ENCODE results near the gene TRIM2.
A peak's percentile ranks its signal among the peaks of the same experiment; 100 is the strongest.
"Not testable (repeated sequence)": the region's sequence is repeated elsewhere in the genome, so short reads cannot be mapped to it uniquely, and the experiment has no call there.

TRIM2 gene

DNA sequence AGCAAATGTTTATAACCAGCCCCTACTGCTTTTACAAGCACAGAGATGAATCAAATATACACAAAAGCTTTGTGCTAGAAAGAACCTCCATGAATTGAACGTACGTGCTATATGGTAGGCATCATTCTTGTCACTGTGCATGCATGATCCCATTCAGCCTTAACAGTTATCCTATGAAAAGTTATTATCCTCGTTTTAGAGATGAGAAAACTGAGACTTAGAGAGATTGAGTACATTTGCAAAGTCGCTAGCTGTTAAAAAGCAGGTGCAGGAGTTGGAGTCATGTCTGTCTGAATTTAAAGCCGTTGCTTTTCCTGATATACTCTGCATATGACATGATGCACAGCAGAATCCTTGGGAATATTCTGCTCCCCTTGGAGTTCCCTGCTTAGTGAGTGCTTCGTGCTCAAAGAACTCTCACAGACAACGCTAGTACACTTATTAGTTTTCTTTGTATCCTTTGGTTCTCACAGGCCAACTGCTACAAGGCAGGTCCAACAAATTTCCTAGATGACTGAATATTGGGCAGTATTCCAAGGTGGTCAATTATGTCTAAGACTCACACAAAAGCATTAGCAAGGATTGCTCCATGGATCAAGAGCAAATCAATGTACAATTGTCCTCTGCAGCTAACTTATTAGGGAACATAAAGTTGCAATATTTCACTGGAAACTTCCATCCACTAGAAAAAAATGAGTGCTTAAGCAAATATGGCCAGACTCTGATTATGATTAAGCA lies 42.8 kb upstream of the TRIM2 start:
- no peak for DNase-seq (ENCODE audit: insufficient read length, low spot score)
- FAIRE-seq, result peak; percentile 32
- TF ChIP-seq, protein P1, sequence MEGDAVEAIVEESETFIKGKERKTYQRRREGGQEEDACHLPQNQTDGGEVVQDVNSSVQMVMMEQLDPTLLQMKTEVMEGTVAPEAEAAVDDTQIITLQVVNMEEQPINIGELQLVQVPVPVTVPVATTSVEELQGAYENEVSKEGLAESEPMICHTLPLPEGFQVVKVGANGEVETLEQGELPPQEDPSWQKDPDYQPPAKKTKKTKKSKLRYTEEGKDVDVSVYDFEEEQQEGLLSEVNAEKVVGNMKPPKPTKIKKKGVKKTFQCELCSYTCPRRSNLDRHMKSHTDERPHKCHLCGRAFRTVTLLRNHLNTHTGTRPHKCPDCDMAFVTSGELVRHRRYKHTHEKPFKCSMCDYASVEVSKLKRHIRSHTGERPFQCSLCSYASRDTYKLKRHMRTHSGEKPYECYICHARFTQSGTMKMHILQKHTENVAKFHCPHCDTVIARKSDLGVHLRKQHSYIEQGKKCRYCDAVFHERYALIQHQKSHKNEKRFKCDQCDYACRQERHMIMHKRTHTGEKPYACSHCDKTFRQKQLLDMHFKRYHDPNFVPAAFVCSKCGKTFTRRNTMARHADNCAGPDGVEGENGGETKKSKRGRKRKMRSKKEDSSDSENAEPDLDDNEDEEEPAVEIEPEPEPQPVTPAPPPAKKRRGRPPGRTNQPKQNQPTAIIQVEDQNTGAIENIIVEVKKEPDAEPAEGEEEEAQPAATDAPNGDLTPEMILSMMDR (IDR thresholded peaks at IDR 0.05; ENCODE audit: insufficient read depth, missing control alignments), result no peak

DNA sequence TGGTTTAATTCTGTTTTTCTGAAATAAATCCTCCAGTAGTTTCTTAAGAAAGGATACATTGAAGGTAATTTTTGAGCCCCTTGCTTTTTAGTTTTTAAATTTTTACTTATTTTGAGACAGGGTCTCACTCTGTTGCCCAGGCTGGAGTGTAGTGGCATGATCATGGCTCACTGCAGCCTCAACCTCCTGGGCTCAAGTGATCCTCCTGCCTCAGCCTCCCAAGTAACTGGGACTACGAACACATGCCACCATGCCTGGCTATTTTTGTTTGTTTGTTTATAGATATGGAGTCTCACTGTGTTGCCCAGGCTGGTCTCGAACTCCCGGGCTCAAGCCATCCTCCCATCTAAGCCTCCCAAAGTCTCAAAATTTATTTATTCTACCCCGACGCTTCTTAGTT lies 39.0 kb upstream of the TRIM2 start:
- not testable (repeated sequence) for FAIRE-seq; DNase-seq (ENCODE audit: insufficient read length, low spot score)

DNA sequence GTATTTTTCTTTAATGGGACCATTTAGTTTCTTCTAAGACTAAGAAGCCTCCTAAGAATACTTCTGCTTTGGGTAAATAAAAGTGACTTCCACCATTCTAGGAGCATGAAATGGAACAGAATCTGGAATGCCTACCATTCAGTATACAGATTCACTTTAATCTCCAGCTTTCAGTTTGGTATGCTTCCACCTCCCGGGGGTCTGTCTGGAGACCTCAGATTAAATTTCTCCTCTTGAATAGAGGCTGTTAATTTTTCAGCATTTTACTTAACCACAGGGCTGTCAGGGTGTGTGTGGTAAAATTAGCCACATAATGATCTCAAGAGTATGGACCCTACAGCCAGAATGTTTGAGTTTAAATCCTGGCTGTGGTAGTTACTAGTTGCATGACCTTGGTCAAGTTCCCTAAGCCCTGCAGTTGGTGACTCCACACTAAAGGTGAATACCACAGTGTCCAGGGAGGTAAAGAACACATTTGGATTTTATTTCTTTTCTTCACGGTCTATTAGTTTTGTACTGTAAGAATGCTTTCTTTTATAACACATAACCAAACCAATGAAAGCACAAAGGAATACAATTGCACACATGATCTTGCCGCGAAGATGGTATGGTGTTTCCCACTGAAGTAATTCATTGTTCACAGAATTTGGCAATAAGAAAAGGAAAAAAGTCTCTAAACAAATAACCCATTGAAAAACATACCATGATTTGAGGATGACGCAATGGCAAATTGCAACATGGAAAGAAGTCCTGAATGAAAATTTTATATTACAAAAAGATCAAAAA lies 37.3 kb upstream of the TRIM2 start:
- TF ChIP-seq, protein P1 (IDR thresholded peaks at IDR 0.05; ENCODE audit: insufficient read depth, missing control alignments), result no peak
- FAIRE-seq (no peak), DNase-seq (ENCODE audit: insufficient read length, low spot score) (no peak)

DNA sequence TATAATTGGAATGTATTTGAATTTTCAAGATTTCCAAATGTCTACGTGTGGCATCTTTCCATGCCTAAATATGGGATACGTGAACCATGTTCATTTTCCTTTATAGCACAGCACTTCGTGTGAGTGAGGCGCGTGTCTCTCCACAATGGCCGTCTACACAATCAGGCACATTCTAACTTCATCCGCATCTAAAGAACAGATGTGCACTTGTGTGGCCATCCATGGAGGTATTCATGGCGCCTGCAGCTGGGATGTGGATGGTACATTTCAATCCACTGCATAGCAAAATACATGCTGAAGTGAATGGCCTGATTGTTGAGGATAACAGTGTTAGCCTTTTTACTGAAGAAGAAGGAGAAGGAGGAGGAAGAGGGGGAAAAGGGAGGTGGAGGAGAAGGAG lies 34.5 kb upstream of the TRIM2 start:
- FAIRE-seq (no peak), DNase-seq (ENCODE audit: insufficient read length, low spot score) (no peak)
- TF ChIP-seq, protein P1 (IDR thresholded peaks at IDR 0.05; ENCODE audit: insufficient read depth, missing control alignments), result no peak

- TF ChIP-seq, protein P1 (IDR thresholded peaks at IDR 0.05; ENCODE audit: insufficient read depth, missing control alignments), result no peak
- FAIRE-seq (no peak), DNase-seq (ENCODE audit: insufficient read length, low spot score) (no peak)
These were observed 33.8 kb upstream of the TRIM2 start for GRCh38 chr4:153170407-153170806.

DNA sequence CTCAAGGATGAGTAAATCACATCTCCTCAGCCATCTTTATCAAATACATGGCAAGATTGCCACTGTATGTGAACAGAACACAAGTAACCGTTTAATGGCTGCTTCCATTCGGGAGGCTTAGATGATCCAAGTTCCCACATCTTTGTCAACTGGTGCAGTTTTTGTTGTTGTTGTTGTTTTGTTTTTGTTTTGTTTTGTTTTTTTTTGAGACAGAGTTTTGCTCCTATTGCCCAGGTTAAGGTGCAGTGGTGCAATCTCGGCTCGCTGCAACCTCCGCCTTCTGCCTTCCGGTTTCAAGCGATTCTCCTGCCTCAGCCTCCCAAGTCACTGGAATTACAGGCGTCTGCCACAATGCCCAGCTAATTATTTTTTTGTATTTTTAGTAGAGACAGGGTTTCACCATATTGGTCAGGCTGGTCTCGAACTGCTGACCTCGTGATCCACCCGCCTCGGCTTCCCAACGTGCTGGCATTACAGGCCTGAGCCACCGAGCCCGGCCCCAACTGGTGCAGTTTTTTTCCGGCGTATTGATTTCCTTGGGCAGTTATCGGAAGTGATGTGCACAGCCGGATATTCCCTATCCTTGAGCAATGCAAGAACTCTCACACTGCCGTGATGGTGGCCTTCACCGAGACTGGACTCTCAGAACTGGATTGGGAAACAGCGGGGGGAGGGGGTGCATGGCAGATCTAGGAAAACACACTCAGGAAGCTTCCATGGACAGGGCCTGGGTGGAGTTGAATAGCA lies 29.2 kb upstream of the TRIM2 start:
- TF ChIP-seq, protein P1 (IDR thresholded peaks at IDR 0.05; ENCODE audit: insufficient read depth, missing control alignments), result no peak
- no peak for DNase-seq (ENCODE audit: insufficient read length, low spot score)
- FAIRE-seq, result no peak

DNA sequence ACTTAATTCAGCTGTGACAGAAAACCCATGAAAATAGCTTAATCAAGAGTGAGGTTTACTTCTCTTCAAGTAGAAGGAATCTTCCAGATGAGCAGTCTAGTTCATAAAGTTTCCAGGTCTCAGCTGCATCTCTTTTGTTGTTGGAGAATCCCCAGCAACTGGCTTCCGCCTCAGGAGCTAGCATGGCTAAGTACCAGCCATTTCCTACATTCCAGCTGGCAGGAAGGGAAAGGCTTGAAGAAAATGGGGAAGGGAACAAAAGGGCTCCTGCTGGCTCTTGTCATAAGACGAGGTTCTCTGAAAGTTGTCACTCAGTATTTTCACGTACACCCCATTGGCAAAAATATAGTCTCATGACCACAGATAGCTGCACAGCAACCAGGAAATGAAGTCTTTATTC lies 27.3 kb upstream of the TRIM2 start:
- TF ChIP-seq, protein P1 (IDR thresholded peaks at IDR 0.05; ENCODE audit: insufficient read depth, missing control alignments), result no peak
- no peak for DNase-seq (ENCODE audit: insufficient read length, low spot score)
- no peak for FAIRE-seq

Measured in D721Med (cell line).